Measurements from ENCODE around the gene PHF12.

The PHF12 gene

GRCh38 chr17:28978356-28978964, 27.1 kb upstream of the PHF12 start (continued):
- no peak for TF ChIP-seq ZNF565 (CRISPR knock-in tag; conservative IDR thresholded peaks at IDR 0.05; ENCODE audit: low read depth)
- TF ChIP-seq ZFP3 (CRISPR knock-in tag; IDR thresholded peaks at IDR 0.05) = no peak
- no peak for TF ChIP-seq ESRRG (CRISPR knock-in tag; IDR thresholded peaks at IDR 0.05)
- TF ChIP-seq ZNF70 (CRISPR knock-in tag; IDR thresholded peaks at IDR 0.05) = no peak
- no peak for TF ChIP-seq GLIS3 (CRISPR knock-in tag; IDR thresholded peaks at IDR 0.05)
- no peak for TF ChIP-seq SNAI2 (CRISPR knock-in tag; IDR thresholded peaks at IDR 0.05)
- no peak for TF ChIP-seq ZFP30 (CRISPR knock-in tag; IDR thresholded peaks at IDR 0.05)
- TF ChIP-seq BACH2 (CRISPR knock-in tag; IDR thresholded peaks at IDR 0.05; ENCODE audit: borderline replicate concordance) = no peak
- no peak for TF ChIP-seq TOX (CRISPR knock-in tag; IDR thresholded peaks at IDR 0.05; ENCODE audit: borderline replicate concordance)
- TF ChIP-seq CSRNP3 (CRISPR knock-in tag; IDR thresholded peaks at IDR 0.05) = no peak
- no peak for TF ChIP-seq OSR1 (CRISPR knock-in tag; IDR thresholded peaks at IDR 0.05)
- no peak for TF ChIP-seq CSDC2 (CRISPR knock-in tag; IDR thresholded peaks at IDR 0.05)

GRCh38 chr17:28977659-28978355, 26.5 kb upstream of the PHF12 start:
- ATAC-seq = no peak
- TF ChIP-seq ZFP30 (CRISPR knock-in tag; IDR thresholded peaks at IDR 0.05) (no peak), CSRNP3 (CRISPR knock-in tag; IDR thresholded peaks at IDR 0.05) (no peak)

- no peak for ATAC-seq
- TF ChIP-seq CSRNP3 (CRISPR knock-in tag; IDR thresholded peaks at IDR 0.05) = no peak
- no peak for TF ChIP-seq TOX (CRISPR knock-in tag; IDR thresholded peaks at IDR 0.05; ENCODE audit: borderline replicate concordance)
- TF ChIP-seq ZNF70 (CRISPR knock-in tag; IDR thresholded peaks at IDR 0.05) = no peak
- TF ChIP-seq ESRRG (CRISPR knock-in tag; IDR thresholded peaks at IDR 0.05) = no peak
- TF ChIP-seq ZC3H10 (CRISPR knock-in tag; IDR thresholded peaks at IDR 0.05) = no peak
- TF ChIP-seq ZNF8 (CRISPR knock-in tag; IDR thresholded peaks at IDR 0.05) = no peak
- no peak for TF ChIP-seq CSDC2 (CRISPR knock-in tag; IDR thresholded peaks at IDR 0.05)
- no peak for TF ChIP-seq POU6F1 (CRISPR knock-in tag; IDR thresholded peaks at IDR 0.05; ENCODE audit: borderline replicate concordance, low read depth)
- no peak for TF ChIP-seq CREB5 (CRISPR knock-in tag; IDR thresholded peaks at IDR 0.05; ENCODE audit: low read depth)
- no peak for TF ChIP-seq ARNTL (CRISPR knock-in tag; IDR thresholded peaks at IDR 0.05; ENCODE audit: borderline replicate concordance, low read depth)
- TF ChIP-seq BACH2 (CRISPR knock-in tag; IDR thresholded peaks at IDR 0.05; ENCODE audit: borderline replicate concordance) = no peak
- no peak for TF ChIP-seq RARB (CRISPR knock-in tag; IDR thresholded peaks at IDR 0.05)
- no peak for TF ChIP-seq SNAI2 (CRISPR knock-in tag; IDR thresholded peaks at IDR 0.05)
- no peak for TF ChIP-seq TCF4 (CRISPR knock-in tag; IDR thresholded peaks at IDR 0.05; ENCODE audit: borderline replicate concordance)
- TF ChIP-seq PPARA (CRISPR knock-in tag; IDR thresholded peaks at IDR 0.05; ENCODE audit: borderline replicate concordance) = no peak
- no peak for TF ChIP-seq ISL1 (CRISPR knock-in tag; IDR thresholded peaks at IDR 0.05)
- TF ChIP-seq TSHZ2 (CRISPR knock-in tag; IDR thresholded peaks at IDR 0.05) = no peak
- TF ChIP-seq GLIS3 (CRISPR knock-in tag; IDR thresholded peaks at IDR 0.05) = no peak
- TF ChIP-seq OSR1 (CRISPR knock-in tag; IDR thresholded peaks at IDR 0.05) = no peak
- TF ChIP-seq ZFP30 (CRISPR knock-in tag; IDR thresholded peaks at IDR 0.05) = no peak
Observed at GRCh38 chr17:28975646-28976045, 24.3 kb upstream of the PHF12 start.
